Stimulated activated CD8-positive, alpha-beta memory T cell treated with anti-CD3 and anti-CD28 coated beads, Interleukin-15, amount 100 ng/mL, for 48 hours (primary cell): ENCODE data around the gene APBA1.
"Not testable (repeated sequence)": the region's sequence is repeated elsewhere in the genome, so short reads cannot be mapped to it uniquely, and the experiment has no call there.

Experiments
- DNase-seq, 2 donors: peaks; one replicate each; pipeline ENCODE4 v3.0.0-alpha.2; 2020; ENCODE audit warnings: low read depth in 2 of 2

The APBA1 gene

DNA sequence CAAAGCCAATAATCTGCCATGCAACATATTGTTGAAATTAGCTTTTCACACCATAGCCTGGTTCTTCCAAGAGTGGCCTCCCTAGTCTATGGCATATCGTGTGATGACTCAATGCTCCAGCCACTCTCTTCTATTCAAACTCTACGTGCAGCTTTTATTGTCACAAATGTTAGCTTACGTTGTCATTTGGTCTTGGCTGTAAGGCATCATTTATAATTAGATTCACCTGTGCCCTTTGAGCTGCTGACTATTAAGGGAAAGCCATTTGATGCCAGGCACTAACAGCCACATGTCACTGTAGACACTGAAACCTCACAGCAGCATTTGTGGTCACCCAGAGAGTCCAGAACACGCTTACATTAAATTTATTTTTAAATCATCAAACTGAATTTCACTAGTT lies 66.8 kb downstream of the APBA1 start:
- no peak for DNase-seq

DNA sequence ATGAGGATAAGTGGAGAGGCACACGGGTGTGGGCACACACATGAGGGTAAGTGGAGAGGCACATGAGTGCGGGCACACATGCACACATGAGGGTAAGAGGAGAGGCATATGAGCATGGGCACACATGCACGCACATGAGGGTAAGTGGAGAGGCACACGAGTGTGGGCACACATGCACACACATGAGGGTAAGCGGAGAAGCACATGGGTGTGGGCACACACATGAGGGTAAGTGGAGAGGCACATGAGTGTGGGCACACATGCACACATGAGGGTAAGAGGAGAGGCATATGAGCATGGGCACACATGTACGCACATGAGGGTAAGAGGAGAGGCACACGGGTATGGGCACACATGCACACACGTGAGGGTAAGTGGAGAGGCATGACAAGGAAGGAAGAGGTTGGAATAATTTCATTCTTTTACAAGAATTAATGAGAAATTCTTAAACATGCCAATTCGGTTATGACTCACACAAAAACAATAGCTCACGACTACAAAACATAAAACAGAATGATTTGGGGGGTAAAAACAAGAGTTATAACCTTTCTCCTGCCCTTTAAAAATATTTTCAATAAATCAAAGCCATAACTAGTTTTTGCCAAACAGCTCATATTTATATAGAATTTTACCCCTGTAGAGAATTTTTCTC lies 67.5 kb downstream of the APBA1 start:
- no peak for DNase-seq

GRCh38 chr9:69603656-69604055 lies 68.5 kb downstream of the APBA1 start:
- DNase-seq, result no peak

- no peak for DNase-seq
Observed at GRCh38 chr9:69602773-69603172, 69.4 kb downstream of the APBA1 start.

GRCh38 chr9:69601698-69602097 lies 70.5 kb downstream of the APBA1 start:
- no peak for DNase-seq

DNA sequence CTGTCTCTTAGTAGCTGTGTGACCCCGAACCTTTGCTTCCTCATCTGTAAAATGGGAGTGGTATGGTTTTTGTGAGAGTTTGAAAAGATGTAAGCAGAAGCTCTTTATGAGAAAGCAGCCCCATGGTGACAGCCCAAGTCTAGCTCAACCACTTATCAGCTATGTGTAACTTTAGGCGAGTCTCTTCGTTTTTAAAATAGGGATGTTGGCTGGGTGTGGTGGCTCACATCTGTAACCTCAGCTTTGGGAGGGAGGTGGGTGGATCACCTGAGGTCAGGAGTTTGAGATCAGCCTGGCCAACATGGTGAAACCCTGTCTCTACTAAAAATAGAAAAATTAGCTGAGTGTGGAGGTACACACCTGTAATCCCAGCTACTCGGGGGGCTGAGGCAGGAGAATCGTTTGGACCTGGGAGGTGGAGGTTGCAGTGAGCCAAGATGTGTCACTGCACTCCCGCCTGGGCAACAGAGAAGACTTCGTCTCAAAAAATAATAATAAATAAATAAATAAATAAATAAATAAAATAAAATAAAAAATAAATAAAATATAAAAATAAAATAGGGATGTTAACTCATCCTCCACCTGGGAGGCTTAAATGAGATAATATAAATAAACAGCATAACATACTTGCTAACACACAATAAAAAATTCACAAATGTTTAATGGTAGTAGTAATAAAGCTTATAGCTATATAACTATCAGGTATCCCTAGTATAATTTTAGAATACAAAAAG lies 71.7 kb downstream of the APBA1 start:
- no peak for DNase-seq

GRCh38 chr9:69599232-69599971 lies 72.8 kb downstream of the APBA1 start:
- no peak for DNase-seq

GRCh38 chr9:69596906-69597305 lies 75.3 kb downstream of the APBA1 start:
- DNase-seq, result not testable (repeated sequence)

DNA sequence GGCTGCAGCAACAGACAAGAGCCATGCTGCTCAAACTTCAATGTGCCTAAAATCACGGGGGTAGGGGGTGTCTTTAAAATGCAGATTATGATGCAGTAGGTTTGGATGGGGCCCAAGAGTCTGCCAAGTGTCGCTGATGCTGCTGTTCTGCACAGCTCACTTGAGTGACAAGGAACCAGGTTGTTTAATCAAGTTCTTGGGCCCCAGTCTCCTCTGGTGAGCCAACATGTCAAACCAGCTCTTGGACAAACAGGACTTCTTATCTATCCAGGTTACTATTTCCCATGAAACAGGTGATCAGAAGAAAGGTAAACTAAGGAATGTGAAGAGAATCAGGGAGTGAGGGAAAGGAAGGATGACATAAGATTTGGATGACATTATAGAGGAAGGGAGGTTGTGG lies 78.0 kb downstream of the APBA1 start:
- DNase-seq, result no peak

- DNase-seq, result no peak
Observed at GRCh38 chr9:69593756-69594155, 78.4 kb downstream of the APBA1 start.

DNA sequence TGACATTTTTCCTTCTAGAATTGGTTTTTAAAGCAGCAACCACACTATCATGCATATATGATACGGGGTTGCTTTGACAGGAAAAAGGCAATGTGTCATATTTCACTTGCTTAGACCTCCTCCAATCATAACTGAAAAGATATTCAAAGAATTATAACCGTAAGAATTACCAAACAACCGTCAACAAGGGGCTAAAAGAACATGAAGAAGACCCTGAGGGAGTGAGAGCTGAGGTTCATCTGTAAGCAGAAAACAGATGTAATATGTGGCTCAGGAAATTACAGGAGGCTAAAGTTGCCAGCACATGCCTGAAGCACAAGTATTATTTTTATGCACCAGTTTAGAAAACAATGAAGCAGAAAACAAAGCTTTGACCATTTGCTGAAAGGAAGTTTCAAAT lies 78.9 kb downstream of the APBA1 start:
- DNase-seq, result no peak

- DNase-seq, result no peak
Observed at GRCh38 chr9:69590266-69590665, 81.9 kb downstream of the APBA1 start.

DNA sequence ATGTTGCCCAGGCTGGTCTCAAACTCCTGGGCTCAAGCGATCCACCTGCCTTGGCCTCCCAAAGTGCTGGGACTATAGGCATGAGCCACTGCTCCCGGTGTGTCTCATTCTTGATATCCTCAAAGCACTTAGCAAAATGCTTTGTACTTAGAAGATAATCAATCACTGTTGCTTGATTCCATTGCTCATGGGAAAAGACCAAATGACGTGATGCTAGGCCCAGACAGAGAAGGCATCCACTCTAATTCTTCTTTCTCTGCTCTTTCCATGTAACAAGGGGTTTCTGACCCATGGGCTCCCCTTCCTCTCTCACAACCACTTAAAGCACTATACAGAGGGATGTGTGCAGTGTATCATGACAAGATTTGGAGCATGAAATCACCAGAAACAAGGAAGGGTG lies 83.0 kb downstream of the APBA1 start:
- DNase-seq, result no peak

DNA sequence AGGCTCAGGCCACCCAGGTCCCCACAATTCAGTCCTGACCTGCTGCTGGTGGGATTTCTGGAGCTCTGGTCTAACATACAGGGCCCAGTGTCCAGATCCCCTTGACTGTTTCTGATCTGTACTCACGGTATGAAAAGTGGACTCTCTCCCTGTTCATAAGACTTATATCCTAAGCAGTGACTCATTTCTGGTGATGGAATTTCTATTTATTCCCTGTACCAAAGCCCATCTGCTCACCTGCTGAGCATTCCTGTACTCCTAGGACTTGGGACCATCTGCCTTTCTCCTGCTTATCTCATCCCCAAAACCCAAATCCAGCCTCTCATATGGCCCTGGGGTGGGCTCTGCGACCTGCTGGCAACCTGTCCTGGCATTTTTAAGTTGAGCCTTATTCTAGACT lies 86.6 kb downstream of the APBA1 start:
- no peak for DNase-seq

- no peak for DNase-seq
Observed at GRCh38 chr9:69584759-69585158, 87.4 kb downstream of the APBA1 start.

- DNase-seq, result no peak
Observed at GRCh38 chr9:69583645-69584234, 88.4 kb downstream of the APBA1 start.

- no peak for DNase-seq
Observed at GRCh38 chr9:69582544-69583297, 89.5 kb downstream of the APBA1 start.

DNA sequence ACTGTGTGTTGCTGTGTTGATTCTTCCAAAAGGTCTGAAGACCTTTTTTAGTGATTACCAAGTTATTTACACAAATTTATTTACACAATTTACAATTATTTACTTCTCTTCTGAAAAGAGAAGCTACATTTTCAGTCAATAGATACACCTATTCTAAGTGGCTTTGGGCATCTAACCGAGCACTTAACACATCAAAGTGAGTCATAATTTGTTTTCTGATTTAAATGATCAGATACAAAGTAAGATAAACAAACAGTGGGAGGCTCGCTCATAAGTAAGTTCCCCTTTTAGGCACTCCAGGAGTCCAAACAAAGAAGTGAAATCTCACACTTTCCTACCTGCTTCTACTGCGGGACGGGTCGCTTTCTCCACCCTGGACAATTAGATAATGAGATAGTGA lies 90.2 kb downstream of the APBA1 start:
- DNase-seq, result no peak

- no peak for DNase-seq
Observed at GRCh38 chr9:69580582-69581214, 91.5 kb downstream of the APBA1 start.

GRCh38 chr9:69579760-69580581 lies 92.2 kb downstream of the APBA1 start:
- DNase-seq, result no peak
